Measurements from ENCODE around the gene TANGO2.

- TF ChIP-seq POLR2A (IDR thresholded peaks at IDR 0.05; ENCODE audit: extremely low read depth, insufficient read length) (no peak), MAX (IDR thresholded peaks at IDR 0.05; ENCODE audit: low read depth, low read length) (no peak), CTCF (IDR thresholded peaks at IDR 0.05; ENCODE audit: low read depth, low read length) (no peak), MYC (IDR thresholded peaks at IDR 0.05; ENCODE audit: low read depth, low read length) (no peak)
Measured at GRCh38 chr22:19982991-19983578, 37.8 kb upstream of the TANGO2 start.

Data from NB4 (cell line).